PFSK-1 (cell line): Measurements from ENCODE around the gene KPTN.

Source experiments
- FOXP2 ChIP-seq: optimal IDR thresholded peaks from 2 replicates; pipeline ENCODE3; 2011; ENCODE audit warnings: borderline replicate concordance, control low read depth, inconsistent platforms; ENCODE audit not compliant: insufficient read depth; ENCODE audit errors: extremely low read length, extremely low read depth
- POLR2AphosphoS5 ChIP-seq: IDR thresholded peaks from 2 replicates; pipeline ENCODE4 v1.6.1; 2012; ENCODE audit warnings: low read depth, mild to moderate bottlenecking, control low read depth, low read length, moderate library complexity
- SIN3A ChIP-seq: IDR thresholded peaks from 2 replicates; pipeline ENCODE4 v1.6.1; 2012; ENCODE audit warnings: mild to moderate bottlenecking, low read length, moderate library complexity, borderline replicate concordance; ENCODE audit not compliant: insufficient read depth
- TAF1 ChIP-seq: IDR thresholded peaks from 2 replicates; pipeline ENCODE4 v1.6.1; 2012; ENCODE audit warnings: low read length, control low read depth, borderline replicate concordance; ENCODE audit not compliant: insufficient read depth
- TF ChIP-seq, protein P1 (sequence below), 2 experiments: IDR thresholded peaks; 2 replicates each; pipeline versions ENCODE4 v1.6.1 to v1.8.0; 2011 to 2012; ENCODE audit warnings: low read depth in 2 of 2, low read length in 2 of 2, control low read depth in 1 of 2, inconsistent platforms in 1 of 2, mild to moderate bottlenecking in 1 of 2, moderate library complexity in 1 of 2; ENCODE audit not compliant: insufficient read depth in 1 of 2

DNA sequence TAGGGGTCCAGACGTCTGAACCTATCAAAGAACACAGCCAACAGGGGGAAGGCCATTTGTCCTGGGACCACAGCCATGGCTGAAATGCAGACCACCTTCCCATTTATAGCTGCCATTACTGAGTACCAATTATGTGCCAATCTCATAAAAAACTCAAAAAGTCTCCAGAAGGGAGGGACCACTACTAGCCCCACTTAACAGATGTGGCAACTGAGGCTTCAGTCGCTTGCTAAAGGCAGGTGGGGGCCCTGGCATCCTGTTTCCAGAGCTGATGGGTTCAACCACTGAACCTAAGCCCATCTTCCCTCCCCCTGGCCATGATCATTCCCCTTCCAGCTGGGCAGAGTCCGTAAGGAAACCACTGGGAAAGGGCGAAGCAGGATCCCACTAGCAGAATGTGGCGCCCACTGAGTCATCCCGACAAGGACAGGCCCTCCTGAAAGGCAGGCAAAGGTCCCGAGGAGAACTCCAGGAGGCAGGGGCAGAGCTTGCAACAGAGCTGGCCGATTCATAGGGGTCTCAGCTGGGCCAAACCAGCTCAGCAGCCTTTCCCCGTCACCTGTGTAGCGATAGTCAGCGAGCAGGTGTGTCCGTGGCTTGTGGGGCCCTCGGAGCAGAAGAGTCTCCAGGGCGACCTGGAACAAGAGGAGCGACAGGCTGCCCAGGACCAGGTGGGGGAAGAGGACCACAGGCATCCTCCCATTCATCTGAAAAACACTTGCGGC is 45.2 kb upstream of the KPTN start:
- TF ChIP-seq SIN3A = no peak
- no peak for TF ChIP-seq POLR2AphosphoS5
- TF ChIP-seq TAF1 = no peak
- TF ChIP-seq, protein P1, sequence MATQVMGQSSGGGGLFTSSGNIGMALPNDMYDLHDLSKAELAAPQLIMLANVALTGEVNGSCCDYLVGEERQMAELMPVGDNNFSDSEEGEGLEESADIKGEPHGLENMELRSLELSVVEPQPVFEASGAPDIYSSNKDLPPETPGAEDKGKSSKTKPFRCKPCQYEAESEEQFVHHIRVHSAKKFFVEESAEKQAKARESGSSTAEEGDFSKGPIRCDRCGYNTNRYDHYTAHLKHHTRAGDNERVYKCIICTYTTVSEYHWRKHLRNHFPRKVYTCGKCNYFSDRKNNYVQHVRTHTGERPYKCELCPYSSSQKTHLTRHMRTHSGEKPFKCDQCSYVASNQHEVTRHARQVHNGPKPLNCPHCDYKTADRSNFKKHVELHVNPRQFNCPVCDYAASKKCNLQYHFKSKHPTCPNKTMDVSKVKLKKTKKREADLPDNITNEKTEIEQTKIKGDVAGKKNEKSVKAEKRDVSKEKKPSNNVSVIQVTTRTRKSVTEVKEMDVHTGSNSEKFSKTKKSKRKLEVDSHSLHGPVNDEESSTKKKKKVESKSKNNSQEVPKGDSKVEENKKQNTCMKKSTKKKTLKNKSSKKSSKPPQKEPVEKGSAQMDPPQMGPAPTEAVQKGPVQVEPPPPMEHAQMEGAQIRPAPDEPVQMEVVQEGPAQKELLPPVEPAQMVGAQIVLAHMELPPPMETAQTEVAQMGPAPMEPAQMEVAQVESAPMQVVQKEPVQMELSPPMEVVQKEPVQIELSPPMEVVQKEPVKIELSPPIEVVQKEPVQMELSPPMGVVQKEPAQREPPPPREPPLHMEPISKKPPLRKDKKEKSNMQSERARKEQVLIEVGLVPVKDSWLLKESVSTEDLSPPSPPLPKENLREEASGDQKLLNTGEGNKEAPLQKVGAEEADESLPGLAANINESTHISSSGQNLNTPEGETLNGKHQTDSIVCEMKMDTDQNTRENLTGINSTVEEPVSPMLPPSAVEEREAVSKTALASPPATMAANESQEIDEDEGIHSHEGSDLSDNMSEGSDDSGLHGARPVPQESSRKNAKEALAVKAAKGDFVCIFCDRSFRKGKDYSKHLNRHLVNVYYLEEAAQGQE (IDR thresholded peaks at IDR 0.05; ENCODE audit: insufficient read depth in 1 of 2, low read depth in 2 of 2, low read length in 2 of 2) = no peak
- TF ChIP-seq FOXP2 = no peak
